HEK293 (cell line): ENCODE data around the gene FAM76B.

Experiments
- CTCF ChIP-seq: fragments of 450-650 bp; formaldehyde crosslinking; IDR thresholded peaks from 2 replicates; pipeline ENCODE4 v1.5.1; 2016; ENCODE audit warnings: missing biosample characterization, missing genetic modification characterization
- ELK4 ChIP-seq: IDR thresholded peaks from 2 replicates; pipeline ENCODE4 v1.6.1; 2011; ENCODE audit warnings: mild to moderate bottlenecking, low read depth, low read length, borderline replicate concordance
- HOXA7 ChIP-seq: sonication (generic); formaldehyde crosslinking; IDR thresholded peaks from 2 replicates; pipeline ENCODE4 v1.8.1; 2022; ENCODE audit warnings: missing genetic modification reagents, borderline replicate concordance
- ZBTB17 ChIP-seq: fragments of 450-650 bp; formaldehyde crosslinking; IDR thresholded peaks from 2 replicates; pipeline ENCODE4 v1.5.1; 2016; ENCODE audit warnings: missing biosample characterization, missing genetic modification characterization
- ZNF600 ChIP-seq: fragments of 450-650 bp; formaldehyde crosslinking; IDR thresholded peaks from 2 replicates; pipeline ENCODE4 v1.5.1; 2016; ENCODE audit warnings: missing biosample characterization, missing genetic modification characterization
- ZNF777 ChIP-seq: fragments of 450-650 bp; formaldehyde crosslinking; IDR thresholded peaks from 2 replicates; pipeline ENCODE4 v1.5.1; 2017; ENCODE audit warnings: missing biosample characterization, missing genetic modification characterization, borderline replicate concordance

GRCh38 chr11:95778699-95779098, 10.9 kb downstream of the FAM76B start:
- no peak for TF ChIP-seq CTCF (tag by site-specific recombination)
- TF ChIP-seq ELK4: no peak
- no peak for TF ChIP-seq ZNF777 (tag by site-specific recombination)
- TF ChIP-seq ZNF600 (tag by site-specific recombination): no peak
- TF ChIP-seq HOXA7 (CRISPR knock-in tag): no peak
- TF ChIP-seq ZBTB17: no peak
